CD14-positive monocyte (primary cell): ENCODE measurements around the gene CHD6. TPM values are rescaled to one million over a fixed set of nuclear protein-coding genes. Genes with fewer than 3 reads are reported as not detected.

Experiments used
- DNase-seq, 3 donors: peaks; one replicate each; pipeline ENCODE4 v3.0.0-alpha.2; 2011 to 2022
- H2AFZ ChIP-seq: 2 replicates; pipeline ENCODE4 v1.6.0; 2012; ENCODE audit warnings: mild to moderate bottlenecking, low read depth, low read length, inconsistent platforms; ENCODE audit not compliant: insufficient read depth, poor library complexity, severe bottlenecking
- H3K27ac ChIP-seq, 2 donors: 1 replicate in 1 of 2; 2 replicates in 1 of 2; pipeline ENCODE4 v1.5.1; 2012 to 2013; ENCODE audit warnings: low read length in 2 of 2, control low read depth in 1 of 2, inconsistent platforms in 1 of 2, low read depth in 1 of 2, mild to moderate bottlenecking in 1 of 2
- H3K27me3 ChIP-seq, 2 donors: one replicate each; pipeline versions ENCODE4 v1.6.0 to v1.6.1; 2011 to 2013; ENCODE audit warnings: low read length in 2 of 2; ENCODE audit not compliant: control insufficient read depth in 2 of 2, insufficient read depth in 2 of 2
- H3K36me3 ChIP-seq, 2 donors: replicated peaks in 1 of 2; 1 replicate in 1 of 2; 2 replicates in 1 of 2; pipeline versions ENCODE4 v1.5.1 to v1.6.1; 2012 to 2013; ENCODE audit warnings: low read length in 2 of 2, control low read depth in 1 of 2, inconsistent platforms in 1 of 2, mild to moderate bottlenecking in 1 of 2; ENCODE audit not compliant: insufficient read depth in 2 of 2, control insufficient read depth in 1 of 2
- H3K4me1 ChIP-seq, 2 donors: 1 replicate in 1 of 2; 2 replicates in 1 of 2; pipeline versions ENCODE4 v1.5.1 to v1.6.1; 2012 to 2013; ENCODE audit warnings: low read length in 2 of 2, control low read depth in 1 of 2, inconsistent platforms in 1 of 2, mild to moderate bottlenecking in 1 of 2, moderate library complexity in 1 of 2; ENCODE audit not compliant: insufficient read depth in 2 of 2, control insufficient read depth in 1 of 2
- H3K4me2 ChIP-seq: replicated peaks from 2 replicates; pipeline ENCODE3; 2012; ENCODE audit warnings: low read length, moderate library complexity, mild to moderate bottlenecking; ENCODE audit not compliant: poor library complexity, severe bottlenecking; ENCODE audit errors: extremely low read depth
- H3K4me3 ChIP-seq, 3 experiments: fragments of 200-600 bp in 1 of 3; sonication (generic) in 1 of 3; replicated peaks in 1 of 3; 1 replicate in 2 of 3; 2 replicates in 1 of 3; pipeline ENCODE4 v1.5.1; 2011 to 2013; ENCODE audit warnings: low read length in 3 of 3, mild to moderate bottlenecking in 3 of 3, control low read depth in 2 of 3, low read depth in 2 of 3, inconsistent platforms in 1 of 3, moderate library complexity in 1 of 3
- H3K79me2 ChIP-seq: 2 replicates; pipeline ENCODE4 v1.6.0; 2012; ENCODE audit warnings: mild to moderate bottlenecking, control low read depth, inconsistent platforms, low read length, moderate library complexity; ENCODE audit not compliant: insufficient read depth
- H3K9ac ChIP-seq: 2 replicates; pipeline ENCODE4 v1.6.0; 2017; ENCODE audit warnings: low read length, mild to moderate bottlenecking; ENCODE audit not compliant: insufficient read depth, poor library complexity, severe bottlenecking
- H3K9me3 ChIP-seq, 2 donors: replicated peaks in 1 of 2; 1 replicate in 1 of 2; 2 replicates in 1 of 2; pipeline versions ENCODE4 v1.5.1 to v1.6.1; 2012 to 2013; ENCODE audit warnings: low read length in 2 of 2, control low read depth in 1 of 2; ENCODE audit not compliant: control insufficient read depth in 1 of 2, insufficient read depth in 1 of 2
- H4K20me1 ChIP-seq: 2 replicates; pipeline ENCODE4 v1.6.0; 2012; ENCODE audit warnings: mild to moderate bottlenecking, low read length, control low read depth, moderate library complexity; ENCODE audit not compliant: insufficient read depth
- H3K27ac Mint-ChIP-seq, 7 donors: one replicate each; pipeline ENCODE4 v1.8.0; 2020; ENCODE audit warnings: mild to moderate bottlenecking in 7 of 7, mixed read lengths in 7 of 7, moderate library complexity in 6 of 7, inconsistent platforms in 2 of 7
- H3K27me3 Mint-ChIP-seq, 3 donors: one replicate each; pipeline ENCODE4 v1.8.0; 2021 to 2022; ENCODE audit warnings: low read depth in 3 of 3, mild to moderate bottlenecking in 3 of 3, mixed read lengths in 3 of 3, moderate library complexity in 3 of 3, inconsistent platforms in 1 of 3
- H3K36me3 Mint-ChIP-seq, 2 donors: one replicate each; pipeline ENCODE4 v1.8.0; 2020; ENCODE audit warnings: mixed read lengths in 2 of 2, inconsistent platforms in 1 of 2, mild to moderate bottlenecking in 1 of 2
- H3K4me1 Mint-ChIP-seq: one replicate; pipeline ENCODE4 v1.8.0; 2020; ENCODE audit warnings: mild to moderate bottlenecking, mixed read lengths
- H3K4me3 Mint-ChIP-seq, 2 donors: one replicate each; pipeline ENCODE4 v1.8.0; 2020; ENCODE audit warnings: mild to moderate bottlenecking in 2 of 2, mixed read lengths in 2 of 2, moderate library complexity in 1 of 2
- H3K9me3 Mint-ChIP-seq, 7 donors: one replicate each; pipeline ENCODE4 v1.8.0; 2020 to 2022; ENCODE audit warnings: mixed read lengths in 7 of 7, mild to moderate bottlenecking in 6 of 7, moderate library complexity in 6 of 7, inconsistent platforms in 2 of 7
- CTCF ChIP-seq: fragments of 200-600 bp; IDR thresholded peaks from one replicate; pipeline ENCODE4 v1.8.0; 2022; ENCODE audit warnings: antibody characterized with exemption, mild to moderate bottlenecking
- WGBS: methylation state at CpG from one replicate; pipeline ENCODE4 v1.1.5; 2013; ENCODE audit warnings: missing lambda C conversion rate; ENCODE audit not compliant: insufficient coverage; 5-methylcytosine and 5-hydroxymethylcytosine counted together
- intact Hi-C, 2 donors: fragments of 100-400 bp; cut with micrococcal nuclease; formaldehyde crosslinking; loops; one replicate each; pipeline versions ENCODE4 v1.15.0 to v1.15.1; 2023
- polyA plus RNA-seq, 3 donors: library from polyadenylated mRNA; depleted of rRNA in 1 of 3; unstranded in 2 of 3; stranded (reverse) in 1 of 3; fragments of 300-500 nt in 2 of 3; fragments of >200 nt in 1 of 3; fragmentation: Illumina TruSeq in 2 of 3; gene quantifications; 1 replicate in 2 of 3; 2 replicates in 1 of 3; pipeline ENCODE4 v1.2.3, GENCODE V29; 2012 to 2021

CHD6 gene
- polyA plus RNA-seq, 3 donors = 12.9 to 19.6 (median 13.0) TPM

- H3K36me3 Mint-ChIP-seq = peaks cover 92 to 96% of the 10 kb centered on the region in 2 donors
- Histone ChIP-seq H3K9ac (no peak overlapping the region), H2AFZ (no peak overlapping the region), H3K4me2 (no peak overlapping the region), H3K36me3 (peaks cover 90 to 97% of the 10 kb centered on the region in 2 donors), H3K27me3 (no peaks in the 10 kb centered on the region), H3K4me1 (no peaks in the 10 kb centered on the region), H4K20me1 (no peaks in the 10 kb centered on the region), H3K79me2 (no peaks in the 10 kb centered on the region), H3K9me3 (no peaks in the 10 kb centered on the region), H3K27ac (no peak overlapping the region), H3K4me3 (no peak overlapping the region)
- WGBS = 100% methylated on average over 3 of the region's 7 CpGs
- no peak overlapping the region for H3K27ac Mint-ChIP-seq
- no peak for DNase-seq
- no peaks in the 10 kb centered on the region for H3K4me1 Mint-ChIP-seq
- H3K9me3 Mint-ChIP-seq = no peaks in the 10 kb centered on the region
- TF ChIP-seq CTCF = no peak
- intact Hi-C loops = no loop called here
- no peak overlapping the region for H3K4me3 Mint-ChIP-seq
- no peaks in the 10 kb centered on the region for H3K27me3 Mint-ChIP-seq
These were observed 199.4 kb downstream of the CHD6 start for GRCh38 chr20:41418739-41419293.

GRCh38 chr20:41418031-41418430 lies 200.1 kb downstream of the CHD6 start:
- H2AFZ ChIP-seq = no peak overlapping the region
- Mint-ChIP-seq H3K4me1 (no peaks in the 10 kb centered on the region), H3K9me3 (no peaks in the 10 kb centered on the region), H3K27ac (no peak overlapping the region), H3K36me3 (peaks cover 92 to 95% of the 10 kb centered on the region in 2 donors), H3K27me3 (no peaks in the 10 kb centered on the region), H3K4me3 (no peak overlapping the region)
- H4K20me1 ChIP-seq = no peaks in the 10 kb centered on the region
- H3K79me2 ChIP-seq = no peaks in the 10 kb centered on the region
- no peaks in the 10 kb centered on the region for H3K9me3 ChIP-seq
- intact Hi-C loops = no loop called here
- no peak overlapping the region for H3K4me2 ChIP-seq
- no peaks in the 10 kb centered on the region for H3K27me3 ChIP-seq
- H3K27ac ChIP-seq = no peak overlapping the region
- H3K4me1 ChIP-seq = no peaks in the 10 kb centered on the region
- no peak for DNase-seq
- no peak for TF ChIP-seq CTCF
- H3K4me3 ChIP-seq = no peak overlapping the region
- peaks cover 90 to 97% of the 10 kb centered on the region in 2 donors for H3K36me3 ChIP-seq
- H3K9ac ChIP-seq = no peak overlapping the region
- 82% methylated on average over 5 of the region's 5 CpGs for WGBS
